Fibroblast of skin of left quadriceps (primary cell): ENCODE measurements around the gene PLP1.
"Not testable (repeated sequence)": the region's sequence is repeated elsewhere in the genome, so short reads cannot be mapped to it uniquely, and the experiment has no call there.

Experiments
- DNase-seq, 2 experiments: peaks; one replicate each; pipeline ENCODE4 v3.0.0-alpha.2; 2013; ENCODE audit warnings: low read depth in 2 of 2

Gene PLP1

GRCh38 chrX:103776546-103776945, at the start of gene PLP1:
TSS of gene PLP1 (plus strand) at chrX:103776840. CDS start at chrX:103776996, 156 bp downstream.
- no peak for DNase-seq

GRCh38 chrX:103727115-103727514, 49.5 kb upstream of the PLP1 start:
- no peak for DNase-seq

- DNase-seq: no peak
These were observed 47.6 kb upstream of the PLP1 start for GRCh38 chrX:103729015-103729414.

- DNase-seq: no peak
These were observed 46.4 kb upstream of the PLP1 start for GRCh38 chrX:103730147-103730795.

- DNase-seq: peak; percentile 60 to 67
These were observed 45.7 kb upstream of the PLP1 start for GRCh38 chrX:103730796-103731493.

GRCh38 chrX:103733017-103733416, 43.6 kb upstream of the PLP1 start:
- no peak for DNase-seq

GRCh38 chrX:103734125-103734760, 42.4 kb upstream of the PLP1 start:
- no peak for DNase-seq

GRCh38 chrX:103737696-103738095, 38.9 kb upstream of the PLP1 start:
- DNase-seq: no peak

GRCh38 chrX:103739421-103739820, 37.2 kb upstream of the PLP1 start:
- DNase-seq: no peak

GRCh38 chrX:103741879-103742278, 34.8 kb upstream of the PLP1 start:
- DNase-seq: no peak

- no peak for DNase-seq
These were observed 34.3 kb upstream of the PLP1 start for GRCh38 chrX:103742339-103742738.

- DNase-seq: no peak
These were observed 29.5 kb upstream of the PLP1 start for GRCh38 chrX:103747163-103747562.

- DNase-seq: no peak
These were observed 22.2 kb upstream of the PLP1 start for GRCh38 chrX:103754401-103754800.

GRCh38 chrX:103756736-103757135, 19.9 kb upstream of the PLP1 start:
- no peak for DNase-seq

- DNase-seq: no peak
These were observed 18.1 kb upstream of the PLP1 start for GRCh38 chrX:103758555-103758954.

- not testable (repeated sequence) for DNase-seq
These were observed 13.1 kb upstream of the PLP1 start for GRCh38 chrX:103763541-103763940.

GRCh38 chrX:103766813-103767555, 9.7 kb upstream of the PLP1 start:
- DNase-seq: not testable (repeated sequence)

- DNase-seq: no peak
These were observed 3.2 kb upstream of the PLP1 start for GRCh38 chrX:103773445-103773844.

GRCh38 chrX:103774070-103774642, 2.5 kb upstream of the PLP1 start:
- DNase-seq: peak in 1 of 2 experiments; percentile 5

- DNase-seq: no peak
These were observed 2.6 kb downstream of the PLP1 start for GRCh38 chrX:103779141-103779789.

GRCh38 chrX:103780336-103781061, 3.9 kb downstream of the PLP1 start:
- no peak for DNase-seq
